Rectal smooth muscle tissue (tissue), 1 donor: ENCODE results near the gene UGCG.
"Not testable (repeated sequence)": the region's sequence is repeated elsewhere in the genome, so short reads cannot be mapped to it uniquely, and the experiment has no call there.

ENCODE experiments used
- H3K27ac ChIP-seq: one replicate; pipeline ENCODE4 v1.7.0; 2013; ENCODE audit warnings: low read depth, low read length, inconsistent platforms
- H3K27me3 ChIP-seq: one replicate; pipeline ENCODE4 v1.7.0; 2013; ENCODE audit warnings: low read length; ENCODE audit not compliant: control insufficient read depth, insufficient read depth
- H3K36me3 ChIP-seq: one replicate; pipeline ENCODE4 v1.7.0; 2013; ENCODE audit warnings: low read length; ENCODE audit not compliant: control insufficient read depth, insufficient read depth
- H3K4me1 ChIP-seq: one replicate; pipeline ENCODE4 v1.7.0; 2013; ENCODE audit warnings: low read length; ENCODE audit not compliant: control insufficient read depth, insufficient read depth
- H3K4me3 ChIP-seq: one replicate; pipeline ENCODE4 v1.7.0; 2013; ENCODE audit warnings: low read length
- H3K9ac ChIP-seq: one replicate; pipeline ENCODE4 v1.7.0; 2013; ENCODE audit warnings: low read length

UGCG gene

GRCh38 chr9:111948951-111949350 lies 52.3 kb downstream of the UGCG start:
- no peaks in the 10 kb centered on the region for H3K4me1 ChIP-seq
- H3K4me3 ChIP-seq: no peak overlapping the region
- H3K9ac ChIP-seq: no peak overlapping the region
- no peaks in the 10 kb centered on the region for H3K36me3 ChIP-seq
- H3K27ac ChIP-seq: no peak overlapping the region
- no peaks in the 10 kb centered on the region for H3K27me3 ChIP-seq

GRCh38 chr9:111949919-111950318 lies 53.3 kb downstream of the UGCG start:
- no peak overlapping the region for H3K4me3 ChIP-seq
- no peak overlapping the region for H3K27ac ChIP-seq
- no peaks in the 10 kb centered on the region for H3K36me3 ChIP-seq

GRCh38 chr9:111952559-111952958 lies 55.9 kb downstream of the UGCG start:
- H3K27ac ChIP-seq: no peak overlapping the region
- no peaks in the 10 kb centered on the region for H3K4me1 ChIP-seq
- no peaks in the 10 kb centered on the region for H3K36me3 ChIP-seq
- no peak overlapping the region for H3K9ac ChIP-seq
- no peak overlapping the region for H3K4me3 ChIP-seq
- no peaks in the 10 kb centered on the region for H3K27me3 ChIP-seq

More at GRCh38 chr9:111949919-111950318, 53.3 kb downstream of the UGCG start:
- H3K4me1 ChIP-seq: no peaks in the 10 kb centered on the region
- no peaks in the 10 kb centered on the region for H3K27me3 ChIP-seq
- no peak overlapping the region for H3K9ac ChIP-seq

- Histone ChIP-seq H3K27me3 (no peaks in the 10 kb centered on the region), H3K27ac (no peak overlapping the region), H3K4me1 (no peaks in the 10 kb centered on the region), H3K4me3 (no peak overlapping the region), H3K36me3 (no peaks in the 10 kb centered on the region), H3K9ac (no peak overlapping the region)
These were observed 56.8 kb downstream of the UGCG start for GRCh38 chr9:111953444-111953843.

GRCh38 chr9:111955048-111955447 lies 58.4 kb downstream of the UGCG start:
- Histone ChIP-seq H3K9ac (no peak overlapping the region), H3K27ac (no peak overlapping the region), H3K27me3 (no peaks in the 10 kb centered on the region), H3K4me3 (no peak overlapping the region), H3K4me1 (no peaks in the 10 kb centered on the region), H3K36me3 (no peaks in the 10 kb centered on the region)

GRCh38 chr9:111957856-111958631 lies 61.4 kb downstream of the UGCG start:
- Histone ChIP-seq H3K27ac (no peak overlapping the region), H3K9ac (no peak overlapping the region), H3K4me3 (no peak overlapping the region), H3K27me3 (no peaks in the 10 kb centered on the region), H3K36me3 (no peaks in the 10 kb centered on the region), H3K4me1 (no peaks in the 10 kb centered on the region)

- no peak overlapping the region for H3K27ac ChIP-seq
- H3K27me3 ChIP-seq: no peaks in the 10 kb centered on the region
- H3K9ac ChIP-seq: no peak overlapping the region
- H3K36me3 ChIP-seq: no peaks in the 10 kb centered on the region
- no peak overlapping the region for H3K4me3 ChIP-seq
- no peaks in the 10 kb centered on the region for H3K4me1 ChIP-seq
These were observed 63.1 kb downstream of the UGCG start for GRCh38 chr9:111959468-111960359.

- not testable (repeated sequence) for H3K9ac ChIP-seq, H3K4me1 ChIP-seq, H3K27me3 ChIP-seq, H3K27ac ChIP-seq, H3K36me3 ChIP-seq, H3K4me3 ChIP-seq
These were observed 63.9 kb downstream of the UGCG start for GRCh38 chr9:111960485-111960884.

- Histone ChIP-seq H3K4me1 (no peaks in the 10 kb centered on the region), H3K9ac (no peak overlapping the region), H3K36me3 (no peaks in the 10 kb centered on the region), H3K27ac (no peak overlapping the region), H3K4me3 (no peak overlapping the region), H3K27me3 (no peaks in the 10 kb centered on the region)
These were observed 64.4 kb downstream of the UGCG start for GRCh38 chr9:111961009-111961408.

- Histone ChIP-seq H3K9ac (no peak overlapping the region), H3K27me3 (no peaks in the 10 kb centered on the region), H3K4me3 (no peak overlapping the region), H3K36me3 (no peaks in the 10 kb centered on the region), H3K27ac (no peak overlapping the region), H3K4me1 (no peaks in the 10 kb centered on the region)
These were observed 65.0 kb downstream of the UGCG start for GRCh38 chr9:111961575-111961974.

- no peaks in the 10 kb centered on the region for H3K4me1 ChIP-seq
- no peak overlapping the region for H3K9ac ChIP-seq
- H3K4me3 ChIP-seq: no peak overlapping the region
- H3K27me3 ChIP-seq: no peaks in the 10 kb centered on the region
- no peak overlapping the region for H3K27ac ChIP-seq
- H3K36me3 ChIP-seq: no peaks in the 10 kb centered on the region
These were observed 65.4 kb downstream of the UGCG start for GRCh38 chr9:111962021-111962420.

- Histone ChIP-seq H3K4me1 (no peaks in the 10 kb centered on the region), H3K27ac (no peak overlapping the region), H3K27me3 (no peaks in the 10 kb centered on the region), H3K4me3 (no peak overlapping the region), H3K9ac (no peak overlapping the region), H3K36me3 (no peaks in the 10 kb centered on the region)
These were observed 67.4 kb downstream of the UGCG start for GRCh38 chr9:111963995-111964394.
